Sigmoid colon (tissue), 7 donors: ENCODE data around the gene GJA3. TPM values are rescaled to one million over a fixed set of nuclear protein-coding genes. Genes with fewer than 3 reads are reported as not detected.

Experiments
- DNase-seq: peaks from one replicate; pipeline ENCODE4 v3.0.0-alpha.2; 2019
- H3K27ac ChIP-seq, 4 donors: fragments of 200-600 bp; sonication (generic); one replicate each; pipeline ENCODE4 v1.5.1; 2016 to 2019; ENCODE audit warnings: mild to moderate bottlenecking in 1 of 4
- H3K27me3 ChIP-seq, 3 donors: fragments of 200-600 bp; sonication (generic); one replicate each; pipeline ENCODE4 v1.5.1; 2019; ENCODE audit warnings: mild to moderate bottlenecking in 1 of 3
- H3K36me3 ChIP-seq, 4 donors: fragments of 200-600 bp; sonication (generic); one replicate each; pipeline ENCODE4 v1.5.1; 2016 to 2019
- H3K4me1 ChIP-seq, 4 donors: fragments of 200-600 bp; sonication (generic); one replicate each; pipeline ENCODE4 v1.5.1; 2017 to 2019
- H3K4me3 ChIP-seq, 4 donors: fragments of 200-600 bp; sonication (generic); one replicate each; pipeline ENCODE4 v1.5.1; 2017 to 2019; ENCODE audit warnings: mild to moderate bottlenecking in 2 of 4, moderate library complexity in 1 of 4
- H3K9me3 ChIP-seq, 4 donors: fragments of 200-600 bp in 3 of 4; sonication (generic) in 3 of 4; one replicate each; pipeline versions ENCODE4 v1.5.1 to v1.6.1; 2013 to 2019
- CTCF ChIP-seq, 4 experiments: fragments of 450-650 bp in 3 of 4; fragments of 200-600 bp in 1 of 4; IDR thresholded peaks; one replicate each; pipeline ENCODE4 v1.5.1; 2016 to 2019; ENCODE audit warnings: antibody characterized with exemption in 4 of 4, mild to moderate bottlenecking in 3 of 4, moderate library complexity in 2 of 4
- EP300 ChIP-seq, 4 donors: sonication (generic); formaldehyde crosslinking; IDR thresholded peaks; one replicate each; pipeline ENCODE4 v1.6.1; 2017; ENCODE audit warnings: antibody characterized with exemption in 4 of 4
- POLR2A ChIP-seq, 2 donors: fragments of 450-650 bp; IDR thresholded peaks; one replicate each; pipeline ENCODE4 v1.6.1; 2016; ENCODE audit warnings: antibody characterized with exemption in 2 of 2, mild to moderate bottlenecking in 2 of 2, moderate library complexity in 2 of 2
- POLR2AphosphoS5 ChIP-seq, 4 donors: sonication (generic); formaldehyde crosslinking; IDR thresholded peaks; one replicate each; pipeline ENCODE4 v1.6.1; 2017; ENCODE audit warnings: antibody characterized with exemption in 4 of 4
- WGBS, 2 donors: extraction: QIAGEN DNeasy Blood & Tissue Kit; methylation state at CpG; one replicate each; pipeline ENCODE4 v1.1.7; 2013; 5-methylcytosine and 5-hydroxymethylcytosine counted together
- intact Hi-C: fragments of 100-400 bp; cut with DNase I; formaldehyde crosslinking; loops from one replicate; pipeline ENCODE4 v1.15.1; 2023
- polyA plus RNA-seq, 3 donors: library from polyadenylated mRNA; stranded (reverse); fragments of 200-250 nt; gene quantifications; one replicate each; pipeline ENCODE4 v1.2.3, GENCODE V29; 2013
- total RNA-seq, 4 donors: library from RNA; depleted of rRNA; stranded (reverse); fragments of >200 nt; gene quantifications; one replicate each; pipeline ENCODE4 v1.1.0, GENCODE V29; 2016
- donor health status: healthy with polysubstance abuse.
- donor health status: Bipolar disorder and iron deficiency.
- donor health status: healthy.

Gene GJA3
- total and polyA plus RNA-seq, 7 donors, result 0.10 TPM; not detected in 6

- DNase-seq, result no peak
- intact Hi-C loops, result loop anchor here (10.0 kb wide), 1 partner anchor 294 kb away; no protein-coding TSS in a partner anchor
- H3K27me3 ChIP-seq, result peaks cover 36 to 73% (median 43%) of the 10 kb centered on the region in 3 donors
- no peaks in the 10 kb centered on the region for H3K36me3 ChIP-seq
- no peak overlapping the region for H3K27ac ChIP-seq
- 48 to 78% methylated on average over 16 of the region's 16 CpGs for whole genome bisulfite sequencing, 2 donors
- no peaks in the 10 kb centered on the region for H3K9me3 ChIP-seq
- TF ChIP-seq POLR2A (IDR thresholded peaks at IDR 0.05) (no peak), CTCF (IDR thresholded peaks at IDR 0.05) (no peak), POLR2AphosphoS5 (IDR thresholded peaks at IDR 0.05) (no peak)
- no peak overlapping the region for H3K4me3 ChIP-seq
- peaks cover 0 to 24% (median 24%) of the 10 kb centered on the region in 4 donors for H3K4me1 ChIP-seq
Observed at GRCh38 chr13:20190481-20191310, 29.8 kb upstream of the GJA3 start.

- 16 to 58% methylated on average over 5 of the region's 5 CpGs for WGBS, 2 donors
- peaks cover 30 to 69% (median 37%) of the 10 kb centered on the region in 3 donors for H3K27me3 ChIP-seq
- H3K4me3 ChIP-seq, result no peak overlapping the region
- no peak for DNase-seq
- no peak overlapping the region for H3K27ac ChIP-seq
- intact Hi-C loops, result loop anchor here (10.0 kb wide), 1 partner anchor 295 kb away; no protein-coding TSS in a partner anchor
- no peaks in the 10 kb centered on the region for H3K9me3 ChIP-seq
- H3K4me1 ChIP-seq, result peaks cover 0 to 24% (median 24%) of the 10 kb centered on the region in 4 donors
- no peak for TF ChIP-seq CTCF (IDR thresholded peaks at IDR 0.05)
- no peak for TF ChIP-seq POLR2A (IDR thresholded peaks at IDR 0.05)
- no peak for TF ChIP-seq EP300 (IDR thresholded peaks at IDR 0.05)
- TF ChIP-seq POLR2AphosphoS5 (IDR thresholded peaks at IDR 0.05), result no peak
- H3K36me3 ChIP-seq, result no peaks in the 10 kb centered on the region
Observed at GRCh38 chr13:20190076-20190475, 29.2 kb upstream of the GJA3 start.

GRCh38 chr13:20188667-20189553 lies 28.1 kb upstream of the GJA3 start:
- Histone ChIP-seq H3K4me1 (peaks cover 0 to 22% (median 20%) of the 10 kb centered on the region in 4 donors), H3K9me3 (no peaks in the 10 kb centered on the region), H3K27me3 (peaks cover 20 to 61% (median 25%) of the 10 kb centered on the region in 3 donors), H3K4me3 (no peak overlapping the region), H3K36me3 (no peaks in the 10 kb centered on the region), H3K27ac (no peak overlapping the region)
- intact Hi-C loops, result loop anchor here (10.0 kb wide), 1 partner anchor 516 kb away; the partner anchor contains the start of gene IL17D
- no peak for TF ChIP-seq EP300 (IDR thresholded peaks at IDR 0.05)
- TF ChIP-seq POLR2A (IDR thresholded peaks at IDR 0.05), result no peak
- no peak for TF ChIP-seq CTCF (IDR thresholded peaks at IDR 0.05)
- no peak for TF ChIP-seq POLR2AphosphoS5 (IDR thresholded peaks at IDR 0.05)
- 78 to 79% methylated on average over 28 of the region's 28 CpGs for WGBS, 2 donors
- DNase-seq, result no peak

GRCh38 chr13:20186771-20187170 lies 25.9 kb upstream of the GJA3 start:
- Histone ChIP-seq H3K27ac (no peak overlapping the region), H3K4me3 (no peak overlapping the region), H3K4me1 (peaks cover 0 to under 1% (median 0%) of the 10 kb centered on the region in 4 donors), H3K27me3 (peaks cover 3 to 43% (median 6%) of the 10 kb centered on the region in 3 donors), H3K9me3 (no peaks in the 10 kb centered on the region), H3K36me3 (no peaks in the 10 kb centered on the region)
- 74 to 83% methylated on average over 6 of the region's 6 CpGs for WGBS, 2 donors
- TF ChIP-seq CTCF (IDR thresholded peaks at IDR 0.05), result no peak
- no peak for TF ChIP-seq POLR2AphosphoS5 (IDR thresholded peaks at IDR 0.05)
- TF ChIP-seq POLR2A (IDR thresholded peaks at IDR 0.05), result no peak
- no peak for TF ChIP-seq EP300 (IDR thresholded peaks at IDR 0.05)
- intact Hi-C loops, result loop anchor here (10.0 kb wide), 1 partner anchor 518 kb away; the partner anchor contains the start of gene IL17D
- DNase-seq, result no peak
